Hematopoietic multipotent progenitor cell (in vitro differentiated cells): Measurements from ENCODE around the gene ELK1. TPM values are rescaled to one million over a fixed set of nuclear protein-coding genes. Genes with fewer than 3 reads are reported as not detected.
"Not testable (repeated sequence)": the region's sequence is repeated elsewhere in the genome, so short reads cannot be mapped to it uniquely, and the experiment has no call there.

Source experiments
- DNase-seq, 3 donors: peaks; one replicate each; pipeline ENCODE4 v3.0.0-alpha.2; 2011 to 2015; ENCODE audit warnings: low read depth in 2 of 3, low spot score in 2 of 3
- total RNA-seq: library from RNA; depleted of rRNA; stranded (reverse); fragments of >200 nt; gene quantifications from one replicate; pipeline ENCODE4 v1.2.3, GENCODE V29; 2012

Gene ELK1, protein sequence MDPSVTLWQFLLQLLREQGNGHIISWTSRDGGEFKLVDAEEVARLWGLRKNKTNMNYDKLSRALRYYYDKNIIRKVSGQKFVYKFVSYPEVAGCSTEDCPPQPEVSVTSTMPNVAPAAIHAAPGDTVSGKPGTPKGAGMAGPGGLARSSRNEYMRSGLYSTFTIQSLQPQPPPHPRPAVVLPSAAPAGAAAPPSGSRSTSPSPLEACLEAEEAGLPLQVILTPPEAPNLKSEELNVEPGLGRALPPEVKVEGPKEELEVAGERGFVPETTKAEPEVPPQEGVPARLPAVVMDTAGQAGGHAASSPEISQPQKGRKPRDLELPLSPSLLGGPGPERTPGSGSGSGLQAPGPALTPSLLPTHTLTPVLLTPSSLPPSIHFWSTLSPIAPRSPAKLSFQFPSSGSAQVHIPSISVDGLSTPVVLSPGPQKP
- 25.9 TPM for total RNA-seq

GRCh38 chrX:47650164-47651042 is at the start of gene ELK1:
ELK1 (minus strand) TSS chrX:47650563; CDS start chrX:47641441, 9,122 bp downstream.
- peak; percentile 68 to 98 (median 96) for DNase-seq

GRCh38 chrX:47697181-47697580 is 46.8 kb upstream of the ELK1 start:
- no peak for DNase-seq

DNA sequence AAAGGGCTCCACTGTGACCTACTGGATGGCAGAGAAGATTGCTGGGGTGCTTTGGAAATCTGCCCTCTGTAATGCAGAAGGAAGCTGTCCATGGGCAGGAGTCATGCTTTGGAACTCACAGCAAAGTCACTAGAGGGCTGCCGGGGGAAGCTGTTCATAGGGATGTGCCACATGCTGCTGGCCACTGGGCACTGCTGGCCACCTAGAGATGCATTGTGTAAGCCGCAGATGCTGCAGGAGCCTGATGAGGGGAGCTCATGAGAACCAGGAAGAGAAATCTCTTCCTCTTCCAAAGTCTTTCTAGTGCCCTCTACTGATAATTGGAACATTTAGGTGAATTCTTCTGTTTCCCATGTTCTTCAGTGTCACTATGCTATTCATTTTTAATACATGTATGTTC is 39.8 kb upstream of the ELK1 start:
- DNase-seq = no peak

DNA sequence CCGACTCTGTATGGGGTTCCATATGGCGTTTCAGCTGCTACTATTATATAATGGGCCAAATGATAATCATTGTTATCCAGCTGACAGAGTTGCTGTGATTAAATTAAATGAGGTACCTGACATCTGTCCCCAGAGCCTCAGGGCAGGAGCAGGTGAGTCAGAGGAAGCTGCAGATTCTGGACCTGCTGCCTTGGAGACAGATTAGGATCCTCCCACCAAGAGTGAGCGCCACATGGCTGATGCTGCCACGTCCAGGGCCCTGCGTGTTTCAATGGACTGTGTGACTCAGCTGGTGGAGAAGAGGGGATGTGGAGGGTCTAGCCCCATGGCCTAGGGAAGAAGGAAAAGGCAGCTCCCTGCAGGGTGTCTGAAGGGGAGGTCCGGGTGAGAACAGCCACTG is 36.9 kb upstream of the ELK1 start:
- no peak for DNase-seq

DNA sequence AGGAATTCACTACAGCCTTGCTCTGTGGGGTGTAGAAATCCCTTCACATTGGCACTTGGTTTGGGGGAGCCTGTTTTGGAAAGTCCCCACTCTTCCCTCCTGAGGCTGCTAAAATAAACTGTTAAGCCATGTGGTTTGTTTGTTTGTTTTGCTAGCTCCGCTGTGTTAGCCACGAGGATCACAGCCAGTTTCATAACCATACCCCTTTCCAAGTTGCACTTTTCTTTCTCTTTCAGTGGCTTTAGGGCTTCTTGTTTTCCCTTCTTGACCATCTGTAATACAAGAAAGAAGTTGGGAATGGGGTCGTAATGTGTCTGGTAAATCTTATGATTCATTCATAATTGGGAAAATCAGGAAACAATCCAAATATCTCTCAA is 33.5 kb upstream of the ELK1 start:
- DNase-seq = no peak

DNA sequence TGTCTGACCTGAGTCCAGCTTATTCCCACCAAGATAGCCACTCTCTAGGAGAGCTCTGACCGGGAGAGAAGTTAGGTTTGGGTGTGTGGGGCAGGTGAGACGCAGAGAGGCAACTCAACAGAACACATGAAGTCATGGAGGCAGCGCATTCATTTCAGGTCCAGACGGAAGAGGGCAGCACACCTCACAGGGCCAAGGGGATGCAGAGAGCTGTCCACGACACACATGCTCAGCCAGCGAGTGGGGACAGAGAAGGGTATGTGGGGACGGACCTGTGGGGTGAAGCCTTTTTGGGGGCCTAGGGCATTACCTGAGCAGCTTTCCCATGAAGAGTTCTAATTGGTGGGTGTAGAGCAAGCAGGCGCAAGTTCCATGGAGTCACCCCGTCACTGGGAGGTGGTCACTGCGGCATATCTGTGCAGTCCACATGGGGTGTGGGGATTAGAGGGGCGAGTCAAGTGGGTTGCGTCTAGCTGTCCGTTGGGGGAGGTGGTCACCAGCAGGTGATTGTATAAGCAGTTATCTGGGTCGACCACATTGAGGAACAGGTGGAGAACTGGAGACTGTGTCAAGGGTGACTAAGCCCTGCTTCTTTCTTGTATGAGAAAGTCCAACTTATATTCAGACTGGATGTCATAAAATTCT is 32.9 kb upstream of the ELK1 start:
- DNase-seq = no peak

DNA sequence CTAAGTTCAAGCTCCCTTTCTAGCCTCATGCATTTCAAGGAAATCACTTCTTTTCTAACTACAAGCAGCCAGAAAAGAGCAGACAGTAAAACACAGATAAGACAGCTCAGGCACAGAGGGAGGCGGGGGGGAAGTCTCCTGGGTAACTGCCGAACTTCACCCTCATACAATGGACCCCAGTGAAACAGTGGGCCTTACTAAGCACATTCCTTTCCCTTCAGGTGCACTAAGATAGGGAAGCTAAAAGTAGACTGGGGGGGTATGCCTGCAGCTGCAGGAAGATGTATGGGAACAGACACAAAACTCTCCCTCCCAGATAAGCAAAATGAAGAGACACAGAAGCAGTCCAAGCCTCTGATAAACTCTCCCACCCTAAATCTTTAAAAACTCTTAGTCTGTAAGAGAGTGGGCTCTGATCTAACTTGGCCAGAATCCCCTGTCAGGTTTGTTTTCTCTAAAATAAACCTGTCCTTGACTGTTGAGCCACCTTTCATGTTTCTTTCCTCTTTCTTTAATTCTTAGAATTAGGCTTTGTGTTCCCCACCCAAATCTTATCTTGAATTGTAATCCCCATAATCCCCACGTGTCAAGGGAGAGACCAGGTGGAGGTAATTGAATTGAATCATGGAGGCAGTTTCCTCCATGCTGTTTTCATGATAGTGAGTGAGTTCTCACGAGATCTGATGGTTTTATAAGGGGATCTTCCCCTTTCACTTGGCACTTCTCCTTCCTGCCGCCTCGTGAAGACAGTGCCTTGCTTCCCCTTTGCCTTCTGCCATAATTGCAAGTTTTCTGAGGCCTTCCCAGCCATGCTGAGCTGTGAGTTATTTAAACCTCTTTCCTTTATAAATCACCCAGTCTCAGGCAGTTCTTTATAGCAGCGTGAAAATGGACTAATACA is 25.8 kb upstream of the ELK1 start:
- peak in 1 of 3 donors; percentile 6 for DNase-seq

DNA sequence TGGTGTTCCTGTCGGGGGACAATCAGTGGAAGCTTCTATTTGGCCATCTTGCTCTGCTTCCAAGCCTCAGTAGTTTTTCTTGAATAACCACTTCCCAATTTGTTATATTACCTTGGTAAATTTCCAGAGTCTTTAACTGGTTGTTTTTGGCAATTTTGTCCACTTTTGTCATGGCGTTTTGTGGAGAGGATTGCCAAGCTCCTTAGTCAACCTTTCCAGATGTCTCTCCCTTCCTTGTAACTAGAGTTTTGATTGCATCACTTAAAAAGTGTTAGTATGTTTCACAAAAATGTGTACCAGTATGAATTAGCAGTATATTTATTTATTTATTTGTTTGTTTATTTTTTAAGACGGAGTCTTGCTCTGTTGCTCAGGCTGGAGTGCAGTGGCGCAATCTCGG is 24.4 kb upstream of the ELK1 start:
- no peak for DNase-seq

DNA sequence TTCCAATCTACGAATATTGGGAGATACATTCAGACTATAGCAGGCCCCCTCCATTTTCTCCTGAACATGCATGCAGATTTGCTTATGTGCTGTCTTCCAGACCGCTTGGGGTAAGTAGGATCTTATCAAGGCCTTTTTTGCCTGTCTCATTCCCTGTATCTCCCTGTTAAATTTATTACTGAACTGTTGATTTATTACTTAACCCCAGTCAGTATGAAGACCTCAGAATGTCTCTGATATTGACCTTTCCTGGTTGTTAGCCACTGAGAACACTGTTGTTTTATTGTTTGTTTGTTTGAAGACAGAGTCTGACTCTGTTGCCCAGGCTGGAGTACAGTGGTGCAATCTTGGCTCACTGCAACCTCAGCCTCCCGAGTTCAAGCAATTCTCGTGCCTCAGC is 15.4 kb upstream of the ELK1 start:
- DNase-seq = not testable (repeated sequence)

DNA sequence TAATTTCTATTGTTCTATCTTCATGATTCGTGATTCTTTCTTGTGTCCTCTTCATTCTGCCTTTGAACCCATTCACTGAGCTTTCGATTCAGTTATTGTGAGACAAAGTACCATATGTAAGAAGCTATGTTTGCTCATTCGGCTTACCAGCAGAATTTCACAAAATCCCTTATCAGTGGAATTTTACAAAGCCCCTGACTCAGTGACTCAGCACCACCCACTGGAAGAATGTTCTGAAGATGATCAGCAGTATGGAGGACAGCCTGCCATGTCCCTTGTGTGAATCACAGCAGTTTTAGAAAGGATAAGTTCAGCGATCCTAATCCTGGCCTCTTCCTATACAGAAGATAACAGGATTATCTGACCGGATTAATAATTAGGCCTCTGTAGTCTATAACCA is 14.4 kb upstream of the ELK1 start:
- DNase-seq = no peak

DNA sequence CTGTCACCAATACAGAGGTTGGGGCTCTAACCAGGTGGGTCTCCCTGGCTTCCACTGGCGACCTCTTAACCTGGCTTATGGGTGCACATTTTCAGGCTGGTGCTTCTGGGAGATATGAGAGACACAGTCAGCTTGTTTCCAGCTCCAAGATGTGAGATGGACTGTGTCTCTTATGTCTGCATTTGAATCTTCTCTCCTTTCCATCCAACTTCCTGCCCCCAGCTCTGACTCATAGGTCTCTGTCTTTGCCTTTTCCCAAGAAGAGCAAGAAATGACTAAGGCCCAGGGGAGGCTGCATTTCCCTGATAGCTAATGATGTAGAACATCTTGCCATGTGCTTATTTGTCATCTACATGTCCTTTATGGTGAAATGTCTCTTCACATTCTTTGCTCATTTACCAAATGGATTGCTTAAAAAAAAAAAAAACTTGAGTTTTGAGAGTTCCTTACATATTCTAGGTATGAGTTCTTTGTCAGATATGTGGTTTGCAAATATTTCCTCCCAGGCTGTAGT is 11.8 kb upstream of the ELK1 start:
- no peak for DNase-seq

DNA sequence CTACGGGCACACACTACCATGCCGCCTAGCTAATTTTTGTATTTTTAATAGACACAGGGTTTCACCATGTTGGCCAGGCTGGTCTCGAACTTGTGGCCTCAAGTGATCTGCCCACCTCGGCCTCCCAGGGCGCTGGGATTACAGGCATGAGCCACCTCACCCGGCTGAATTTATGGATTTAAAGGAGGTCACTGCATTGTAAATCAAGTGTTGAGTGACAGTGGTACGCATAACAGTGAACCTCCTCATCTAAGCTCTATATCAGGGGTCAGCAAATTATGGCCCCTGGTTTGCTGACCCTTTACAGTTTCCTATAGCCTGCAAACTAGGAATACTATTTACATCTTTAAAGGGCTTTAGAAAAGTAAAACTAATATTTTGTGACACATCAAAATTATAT is 11.2 kb upstream of the ELK1 start:
- DNase-seq = no peak

DNA sequence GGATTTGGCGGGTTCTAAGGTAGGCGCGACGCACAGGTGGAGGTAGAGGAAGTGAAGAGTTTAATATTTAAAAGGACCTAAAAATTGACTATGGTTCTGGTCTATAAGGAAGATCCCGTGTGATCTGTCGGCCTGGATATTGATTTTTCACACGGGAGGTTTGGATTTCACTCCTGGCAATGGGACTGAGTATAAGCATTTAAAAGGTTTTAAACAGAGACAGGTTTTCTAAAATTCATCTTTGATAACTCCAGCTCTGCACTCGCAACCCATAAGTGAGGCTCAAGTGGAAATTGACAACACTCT is 9.0 kb upstream of the ELK1 start:
- DNase-seq = no peak

DNA sequence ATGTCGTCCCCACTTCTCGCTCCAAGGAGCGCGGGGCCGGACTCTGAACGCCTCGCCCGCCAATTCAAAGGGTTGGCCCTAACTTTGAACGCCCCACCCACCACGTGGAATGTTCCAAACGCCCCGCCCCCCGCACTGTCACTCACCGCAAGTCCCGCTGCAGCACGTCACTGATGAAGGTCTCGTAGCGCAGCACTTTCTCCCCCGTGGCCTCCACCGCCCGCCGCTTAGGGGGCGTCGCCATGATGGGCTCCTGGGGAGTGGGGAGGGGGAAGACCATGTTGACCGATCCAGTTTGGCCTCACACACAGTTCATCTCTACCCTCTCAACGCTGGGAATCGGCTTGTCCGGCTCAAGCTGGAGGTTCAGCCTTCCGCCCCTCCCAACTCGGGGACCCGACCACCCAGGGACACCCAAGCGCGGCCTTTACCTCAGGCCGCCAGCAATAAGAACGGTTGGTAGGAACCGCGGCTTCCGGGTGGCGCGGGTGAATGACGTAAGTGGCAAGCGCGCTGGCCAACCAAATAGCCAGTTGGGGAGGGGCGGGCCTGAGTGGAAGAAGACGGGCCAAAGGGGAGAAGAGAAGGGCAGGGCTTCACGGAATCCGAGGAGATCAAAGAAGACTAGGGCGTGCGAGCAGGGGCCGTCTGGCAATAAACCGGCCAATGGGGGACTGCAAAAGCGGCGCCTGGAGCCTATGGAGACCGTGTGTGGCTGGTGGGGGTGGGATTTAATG is 8.5 kb upstream of the ELK1 start, which contains the start of gene UXT:
UXT (minus strand) TSS at position 497 of the 737 bp plus-strand sequence; CDS start at position 244, 253 bp downstream.
- DNase-seq = peak; percentile 74 to 95 (median 92)

GRCh38 chrX:47658301-47658683 is 7.9 kb upstream of the ELK1 start:
- DNase-seq = no peak

GRCh38 chrX:47651043-47651905 is 911 bp upstream of the ELK1 start:
- DNase-seq = no peak

DNA sequence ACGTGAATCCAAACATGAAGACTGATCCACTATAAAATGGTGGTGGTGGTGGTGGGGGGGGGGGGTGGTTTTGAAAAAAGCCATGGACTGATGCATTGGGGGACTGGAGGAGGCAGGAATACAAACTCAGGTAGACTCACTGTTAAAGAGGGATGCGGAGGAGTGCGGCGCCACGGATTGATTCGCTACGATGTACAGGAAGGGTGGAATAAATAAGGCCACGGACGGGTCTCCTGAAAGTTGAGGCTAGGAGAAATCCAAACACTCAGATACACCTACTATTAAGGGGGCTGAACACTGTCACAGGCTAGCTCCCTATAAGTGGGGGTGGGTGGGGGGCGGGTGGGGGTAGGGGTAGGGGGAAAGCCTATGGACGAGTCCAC is 591 bp downstream of the ELK1 start:
- DNase-seq = no peak

- no peak for DNase-seq
Observed at GRCh38 chrX:47649271-47649670, 1.1 kb downstream of the ELK1 start.

DNA sequence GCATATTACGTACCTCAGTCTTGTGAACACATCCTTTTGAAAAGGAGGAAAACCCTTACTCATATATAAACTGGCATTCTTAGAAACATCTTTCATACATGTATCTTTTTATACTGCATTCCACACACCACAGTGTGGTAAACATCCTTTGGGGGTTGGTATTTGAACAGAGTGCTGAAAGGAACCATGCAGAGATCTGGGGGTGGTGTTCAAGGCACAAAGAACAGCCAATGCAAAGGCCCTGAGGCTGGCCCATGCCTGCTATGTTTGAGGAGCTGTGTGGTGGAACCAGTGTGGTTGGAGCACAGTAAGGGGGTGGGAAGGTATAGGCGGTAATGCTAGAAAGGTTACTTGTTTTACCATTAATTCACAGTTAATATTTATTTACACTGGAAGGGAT is 2.0 kb downstream of the ELK1 start:
- DNase-seq = no peak
